HepG2 (cell line): ENCODE measurements around the gene U2AF2. TPM values are rescaled to one million over a fixed set of nuclear protein-coding genes. Genes with fewer than 3 reads are reported as not detected.

ENCODE experiments used
- ARID4A ChIP-seq: sonication (generic); formaldehyde crosslinking; IDR thresholded peaks from 2 replicates; pipeline ENCODE4 v1.5.0; 2020; ENCODE audit warnings: mild to moderate bottlenecking, missing genetic modification reagents, borderline replicate concordance
- ESRRA ChIP-seq: sonication (generic); formaldehyde crosslinking; IDR thresholded peaks from 2 replicates; pipeline ENCODE4 v1.5.1; 2020; ENCODE audit warnings: mild to moderate bottlenecking, low read depth, missing genetic modification reagents
- HHEX ChIP-seq: IDR thresholded peaks from 2 replicates; pipeline ENCODE4 v1.6.1; 2016; ENCODE audit warnings: control low read depth
- MED13 ChIP-seq: sonication (generic); formaldehyde crosslinking; IDR thresholded peaks from 2 replicates; pipeline ENCODE4 v1.5.0; 2020; ENCODE audit warnings: missing genetic modification reagents
- NPAS2 ChIP-seq: sonication (generic); formaldehyde crosslinking; IDR thresholded peaks from 2 replicates; pipeline ENCODE4 v1.8.0; 2022; ENCODE audit warnings: mild to moderate bottlenecking, missing genetic modification reagents, borderline replicate concordance
- NR2F2 ChIP-seq: IDR thresholded peaks from 2 replicates; pipeline ENCODE4 v1.6.1; 2012; ENCODE audit warnings: low read depth, inconsistent platforms, borderline replicate concordance
- PBX2 ChIP-seq: IDR thresholded peaks from 2 replicates; pipeline ENCODE4 v1.6.1; 2016; ENCODE audit warnings: control low read depth
- RCOR2 ChIP-seq: IDR thresholded peaks from 2 replicates; pipeline ENCODE4 v1.6.1; 2016; ENCODE audit warnings: missing biosample characterization, missing genetic modification reagents
- SMAD3 ChIP-seq: sonication (generic); formaldehyde crosslinking; IDR thresholded peaks from 2 replicates; pipeline ENCODE4 v1.4.0; 2020; ENCODE audit warnings: missing genetic modification reagents
- SRSF9 ChIP-seq: fragments of 200-400 bp; formaldehyde crosslinking; IDR thresholded peaks from 2 replicates; pipeline ENCODE4 v1.6.1; 2018; ENCODE audit warnings: borderline replicate concordance, mild to moderate bottlenecking, low read depth, low read length; ENCODE audit not compliant: insufficient read depth, poor library complexity, severe bottlenecking
- TBP ChIP-seq: sonication (generic); formaldehyde crosslinking; IDR thresholded peaks from 2 replicates; pipeline ENCODE4 v1.5.0; 2020; ENCODE audit warnings: missing genetic modification reagents
- ZMYM3 ChIP-seq: sonication (generic); formaldehyde crosslinking; IDR thresholded peaks from 2 replicates; pipeline ENCODE4 v1.5.1; 2020; ENCODE audit warnings: mild to moderate bottlenecking, missing genetic modification reagents
- ZNF296 ChIP-seq: sonication (generic); formaldehyde crosslinking; conservative IDR thresholded peaks from 2 replicates; pipeline ENCODE4 v1.5.0; 2020; ENCODE audit warnings: mild to moderate bottlenecking, missing genetic modification reagents
- ZNF329 ChIP-seq: sonication (generic); formaldehyde crosslinking; IDR thresholded peaks from 2 replicates; pipeline ENCODE4 v1.9.0; 2021; ENCODE audit warnings: low read depth, mild to moderate bottlenecking, missing genetic modification reagents
- ZNF556 ChIP-seq: sonication (generic); formaldehyde crosslinking; IDR thresholded peaks from 2 replicates; pipeline ENCODE4 v1.4.0; 2020; ENCODE audit warnings: mild to moderate bottlenecking, missing genetic modification reagents, borderline replicate concordance
- ZNF816 ChIP-seq: sonication (generic); formaldehyde crosslinking; IDR thresholded peaks from 2 replicates; pipeline ENCODE4 v1.8.0; 2022; ENCODE audit warnings: missing genetic modification reagents, mild to moderate bottlenecking, borderline replicate concordance
- ZSCAN30 ChIP-seq: sonication (generic); formaldehyde crosslinking; IDR thresholded peaks from 2 replicates; pipeline ENCODE4 v1.5.0; 2020; ENCODE audit warnings: mild to moderate bottlenecking, missing genetic modification reagents
- polyA plus RNA-seq, 8 experiments: library from polyadenylated mRNA; depleted of rRNA in 3 of 8; stranded (reverse) in 7 of 8; unstranded in 1 of 8; fragments of >200 nt; fragmentation: Illumina TruSeq in 4 of 8; extraction: Trizol in 4 of 8; gene quantifications; 2 replicates each; pipeline versions ENCODE4 v1.2.1 to v1.2.3, GENCODE V29; 2011 to 2016; ENCODE audit warnings: low read depth in 4 of 8, missing spikeins in 1 of 8, mixed read lengths in 1 of 8; ENCODE audit not compliant: insufficient read depth in 1 of 8
- total RNA-seq, 5 experiments: library from RNA; depleted of rRNA; stranded (reverse); fragments of >200 nt; fragmentation: Illumina TruSeq; extraction: Trizol; gene quantifications; 2 replicates each; pipeline ENCODE4 v1.2.3, GENCODE V29; 2016; ENCODE audit warnings: low read depth in 1 of 5
- TF ChIP-seq, protein P1 (sequence below): sonication (generic); formaldehyde crosslinking; conservative IDR thresholded peaks from 2 replicates; pipeline ENCODE4 v1.8.0; 2022; ENCODE audit warnings: mild to moderate bottlenecking, moderate library complexity, missing genetic modification reagents
- TF ChIP-seq, protein P2 (sequence below): sonication (generic); formaldehyde crosslinking; IDR thresholded peaks from 2 replicates; pipeline ENCODE4 v1.5.0; 2020; ENCODE audit warnings: missing genetic modification reagents
- TF ChIP-seq, protein P3 (sequence below): sonication (generic); formaldehyde crosslinking; IDR thresholded peaks from 2 replicates; pipeline ENCODE4 v1.8.1; 2022; ENCODE audit warnings: mild to moderate bottlenecking, missing genetic modification reagents

The U2AF2 gene
- total and polyA plus RNA-seq, 2 of the 13 experiments (the other 11 are each of a cell fraction or from before 2014, with no cell fraction given) = 84.3 to 124 TPM

DNA sequence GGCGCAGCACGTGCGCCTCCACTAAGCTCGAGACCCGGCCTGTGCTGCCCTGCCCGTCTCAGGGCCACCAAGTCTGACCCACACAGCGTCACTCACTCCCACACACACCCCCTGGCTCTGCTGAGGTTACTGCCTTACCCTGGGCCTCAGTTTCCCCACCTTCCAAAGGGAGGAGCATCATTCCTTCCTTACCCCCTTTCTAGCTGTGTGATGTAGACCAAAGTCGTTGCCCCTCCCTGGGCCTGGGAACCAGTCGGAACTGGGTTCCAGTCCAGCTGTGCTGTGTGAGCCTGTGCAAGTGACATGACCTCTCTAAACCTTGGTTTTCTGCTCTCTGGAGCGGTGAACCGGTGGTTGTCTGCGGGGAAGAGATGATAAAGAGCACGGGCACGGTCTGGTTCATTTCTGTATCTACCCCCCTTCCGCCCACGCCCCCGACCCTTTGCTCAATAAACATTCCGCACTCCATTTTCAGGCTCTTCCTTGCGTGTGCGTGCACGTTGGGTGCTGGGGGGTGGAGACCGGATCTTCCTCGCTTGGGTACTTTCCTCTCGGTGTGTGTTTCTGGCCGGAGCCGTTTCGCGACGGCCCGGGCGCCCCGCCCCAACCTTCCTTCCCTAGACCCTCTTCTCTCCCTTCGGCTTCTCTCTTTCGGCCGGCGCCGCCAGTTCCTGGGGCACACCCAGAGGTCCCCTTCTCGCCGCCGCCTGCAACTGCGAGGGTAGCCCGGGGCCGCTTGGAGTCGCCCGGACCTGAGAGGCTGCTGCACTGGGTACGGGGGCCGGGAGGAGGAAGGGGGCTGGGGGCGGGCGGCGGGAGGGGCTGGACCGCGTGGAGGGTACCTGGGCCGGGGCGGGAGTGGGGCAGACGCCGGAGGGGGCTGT lies 11.6 kb upstream of the U2AF2 start, which contains the start of gene ZNF581 (continued):
- TF ChIP-seq ARID4A (CRISPR knock-in tag) (peak; percentile 70), ESRRA (CRISPR knock-in tag) (no peak), ZNF296 (CRISPR knock-in tag) (no peak), PBX2 (CRISPR knock-in tag) (no peak), ZMYM3 (peak; percentile 86), HHEX (no peak), ZNF816 (CRISPR knock-in tag) (no peak), ZNF329 (no peak), SRSF9 (no peak), ZSCAN30 (no peak), MED13 (CRISPR knock-in tag) (no peak), NR2F2 (0 out of 2 replicates have a peak, but pooled peaks have one; percentile 54), NPAS2 (no peak), ZNF556 (CRISPR knock-in tag) (no peak), TBP (CRISPR knock-in tag) (no peak), SMAD3 (CRISPR knock-in tag) (peak; percentile 64; the same call in 1 of the 2 replicates), RCOR2 (CRISPR knock-in tag) (no peak)
- TF ChIP-seq, protein P1, sequence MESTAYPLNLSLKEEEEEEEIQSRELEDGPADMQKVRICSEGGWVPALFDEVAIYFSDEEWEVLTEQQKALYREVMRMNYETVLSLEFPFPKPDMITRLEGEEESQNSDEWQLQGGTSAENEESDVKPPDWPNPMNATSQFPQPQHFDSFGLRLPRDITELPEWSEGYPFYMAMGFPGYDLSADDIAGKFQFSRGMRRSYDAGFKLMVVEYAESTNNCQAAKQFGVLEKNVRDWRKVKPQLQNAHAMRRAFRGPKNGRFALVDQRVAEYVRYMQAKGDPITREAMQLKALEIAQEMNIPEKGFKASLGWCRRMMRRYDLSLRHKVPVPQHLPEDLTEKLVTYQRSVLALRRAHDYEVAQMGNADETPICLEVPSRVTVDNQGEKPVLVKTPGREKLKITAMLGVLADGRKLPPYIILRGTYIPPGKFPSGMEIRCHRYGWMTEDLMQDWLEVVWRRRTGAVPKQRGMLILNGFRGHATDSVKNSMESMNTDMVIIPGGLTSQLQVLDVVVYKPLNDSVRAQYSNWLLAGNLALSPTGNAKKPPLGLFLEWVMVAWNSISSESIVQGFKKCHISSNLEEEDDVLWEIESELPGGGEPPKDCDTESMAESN (CRISPR knock-in tag) = peak; percentile 31; the same call in 1 of the 2 replicates
- TF ChIP-seq, protein P2, sequence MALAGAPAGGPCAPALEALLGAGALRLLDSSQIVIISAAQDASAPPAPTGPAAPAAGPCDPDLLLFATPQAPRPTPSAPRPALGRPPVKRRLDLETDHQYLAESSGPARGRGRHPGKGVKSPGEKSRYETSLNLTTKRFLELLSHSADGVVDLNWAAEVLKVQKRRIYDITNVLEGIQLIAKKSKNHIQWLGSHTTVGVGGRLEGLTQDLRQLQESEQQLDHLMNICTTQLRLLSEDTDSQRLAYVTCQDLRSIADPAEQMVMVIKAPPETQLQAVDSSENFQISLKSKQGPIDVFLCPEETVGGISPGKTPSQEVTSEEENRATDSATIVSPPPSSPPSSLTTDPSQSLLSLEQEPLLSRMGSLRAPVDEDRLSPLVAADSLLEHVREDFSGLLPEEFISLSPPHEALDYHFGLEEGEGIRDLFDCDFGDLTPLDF (CRISPR knock-in tag) = no peak
- TF ChIP-seq, protein P3, sequence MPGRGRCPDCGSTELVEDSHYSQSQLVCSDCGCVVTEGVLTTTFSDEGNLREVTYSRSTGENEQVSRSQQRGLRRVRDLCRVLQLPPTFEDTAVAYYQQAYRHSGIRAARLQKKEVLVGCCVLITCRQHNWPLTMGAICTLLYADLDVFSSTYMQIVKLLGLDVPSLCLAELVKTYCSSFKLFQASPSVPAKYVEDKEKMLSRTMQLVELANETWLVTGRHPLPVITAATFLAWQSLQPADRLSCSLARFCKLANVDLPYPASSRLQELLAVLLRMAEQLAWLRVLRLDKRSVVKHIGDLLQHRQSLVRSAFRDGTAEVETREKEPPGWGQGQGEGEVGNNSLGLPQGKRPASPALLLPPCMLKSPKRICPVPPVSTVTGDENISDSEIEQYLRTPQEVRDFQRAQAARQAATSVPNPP (CRISPR knock-in tag) = 0 out of 2 replicates have a peak, but pooled peaks have one; percentile 52
